Stimulated activated CD4-positive, alpha-beta T cell treated with anti-CD3 and anti-CD28 coated beads, TNF-alpha, amount 100 ng/mL, for 48 hours (primary cell): ENCODE measurements around the gene FASTKD1.
A peak's percentile ranks its signal among the peaks of the same experiment; 100 is the strongest.
"Not testable (repeated sequence)": the region's sequence is repeated elsewhere in the genome, so short reads cannot be mapped to it uniquely, and the experiment has no call there.

Source experiments
- DNase-seq, 3 donors: peaks; one replicate each; pipeline ENCODE4 v3.0.0-alpha.2; 2020; ENCODE audit warnings: low read depth in 3 of 3

The FASTKD1 gene

GRCh38 chr2:169573160-169573973, at the start of gene FASTKD1:
Gene FASTKD1 (minus strand): TSS chr2:169573865. CDS start chr2:169572029, 1,836 bp downstream.
- DNase-seq, result peak; percentile 77 to 82 (median 80)

- DNase-seq, result no peak
Observed at GRCh38 chr2:169623235-169623634, 49.6 kb upstream of the FASTKD1 start.

GRCh38 chr2:169620509-169620908, 46.8 kb upstream of the FASTKD1 start:
- no peak for DNase-seq

- no peak for DNase-seq
Observed at GRCh38 chr2:169619946-169620345, 46.3 kb upstream of the FASTKD1 start.

- DNase-seq, result not testable (repeated sequence)
Observed at GRCh38 chr2:169615982-169616381, 42.3 kb upstream of the FASTKD1 start.

- no peak for DNase-seq
Observed at GRCh38 chr2:169613876-169614275, 40.2 kb upstream of the FASTKD1 start.

GRCh38 chr2:169609264-169609663, 35.6 kb upstream of the FASTKD1 start:
- no peak for DNase-seq

GRCh38 chr2:169599568-169599967, 25.9 kb upstream of the FASTKD1 start:
- no peak for DNase-seq

GRCh38 chr2:169598982-169599381, 25.3 kb upstream of the FASTKD1 start:
- no peak for DNase-seq

- not testable (repeated sequence) for DNase-seq
Observed at GRCh38 chr2:169596546-169596945, 22.9 kb upstream of the FASTKD1 start.

- no peak for DNase-seq
Observed at GRCh38 chr2:169590804-169591203, 17.1 kb upstream of the FASTKD1 start.

- DNase-seq, result no peak
Observed at GRCh38 chr2:169585673-169586072, 12.0 kb upstream of the FASTKD1 start.

GRCh38 chr2:169584005-169584877, 10.6 kb upstream of the FASTKD1 start, which contains the start of gene PPIG:
Gene PPIG (plus strand): TSS chr2:169584351. CDS start chr2:169604042, 19,691 bp downstream.
- DNase-seq, result peak; percentile 69 to 82 (median 80)

GRCh38 chr2:169583518-169583917, 9.9 kb upstream of the FASTKD1 start:
- no peak for DNase-seq

GRCh38 chr2:169582552-169583266, 9.0 kb upstream of the FASTKD1 start:
- DNase-seq, result not testable (repeated sequence)

- DNase-seq, result no peak
Observed at GRCh38 chr2:169579044-169579443, 5.4 kb upstream of the FASTKD1 start.

GRCh38 chr2:169575264-169575663, 1.6 kb upstream of the FASTKD1 start:
- DNase-seq, result not testable (repeated sequence)

- not testable (repeated sequence) for DNase-seq
Observed at GRCh38 chr2:169574539-169574938, 874 bp upstream of the FASTKD1 start.

- no peak for DNase-seq
Observed at GRCh38 chr2:169573974-169574299, 272 bp upstream of the FASTKD1 start.

- no peak for DNase-seq
Observed at GRCh38 chr2:169572821-169573159, 875 bp downstream of the FASTKD1 start.

- DNase-seq, result no peak
Observed at GRCh38 chr2:169572189-169572588, 1.5 kb downstream of the FASTKD1 start.

- DNase-seq, result no peak
Observed at GRCh38 chr2:169571571-169571970, 2.1 kb downstream of the FASTKD1 start.
